ENCODE data around the gene SYNPO2.
"Not testable (repeated sequence)": the region's sequence is repeated elsewhere in the genome, so short reads cannot be mapped to it uniquely, and the experiment has no call there.

Gene SYNPO2

DNA sequence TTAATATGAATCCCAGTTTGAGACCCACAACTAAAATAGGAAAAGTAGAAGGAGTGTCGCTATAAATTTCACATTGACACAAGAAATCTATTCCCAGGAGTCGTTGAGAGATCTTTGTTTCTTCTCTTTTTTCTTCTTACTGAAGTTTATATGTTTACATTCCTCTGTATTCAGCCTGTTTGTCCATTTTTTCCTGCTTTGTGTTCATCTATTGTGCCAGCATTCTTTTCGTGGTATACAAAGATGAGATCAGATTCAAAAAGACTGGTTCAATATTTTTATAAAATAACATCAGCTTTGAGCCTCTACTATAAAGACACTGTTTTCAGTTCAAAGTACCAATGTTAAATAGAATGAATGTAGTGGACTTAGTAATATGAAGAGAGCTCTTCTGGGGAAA is 151.6 kb downstream of the SYNPO2 start:
- no peak overlapping the region for H3K4me3 ChIP-seq (ENCODE audit: low read length)
- DNase-seq (ENCODE audit: low read depth, low spot score) = no peak

DNA sequence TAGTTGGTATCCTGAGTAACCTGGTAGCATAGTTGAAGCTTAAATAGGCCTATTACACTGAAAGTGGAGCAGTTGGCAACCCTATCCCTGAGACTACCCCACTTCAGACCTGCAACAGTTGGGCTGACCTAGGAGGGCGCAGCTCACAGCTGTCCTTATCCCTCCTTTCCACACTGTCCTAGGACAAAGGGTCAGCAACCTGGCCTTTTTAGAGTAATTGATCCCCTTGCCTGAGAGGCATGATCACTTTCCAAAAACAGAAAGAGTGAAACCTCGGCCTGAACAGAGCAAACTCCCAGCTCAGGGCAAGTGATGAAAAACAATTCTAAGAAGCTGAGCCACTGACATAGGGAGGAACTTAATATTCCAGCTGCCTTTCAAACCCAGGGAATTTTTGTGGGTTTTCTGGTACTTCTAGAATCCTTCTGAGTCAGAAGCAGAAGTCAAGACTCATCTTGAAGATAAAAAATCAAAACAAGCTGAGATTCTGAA is 152.1 kb downstream of the SYNPO2 start:
- H3K4me3 ChIP-seq (ENCODE audit: low read length) = no peak overlapping the region
- DNase-seq (ENCODE audit: low read depth, low spot score) = no peak

DNA sequence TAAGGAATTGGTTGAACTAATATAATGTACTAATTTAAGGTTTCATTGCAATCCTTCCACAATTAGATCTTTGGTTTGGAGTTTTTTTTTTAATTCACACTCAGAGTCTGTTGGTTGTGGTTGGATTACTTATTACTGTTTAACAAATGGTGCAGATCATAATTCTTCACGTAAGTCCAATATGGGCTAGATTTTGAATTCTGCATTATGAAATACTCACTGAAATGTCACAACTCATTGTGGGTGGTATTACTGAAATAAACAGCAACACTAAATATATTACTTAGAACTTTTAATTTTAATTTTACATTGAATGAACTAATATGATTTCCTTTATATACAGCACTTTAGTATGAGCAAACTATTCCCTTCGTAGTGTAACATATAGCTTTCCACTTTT is 152.7 kb downstream of the SYNPO2 start:
- H3K4me3 ChIP-seq (ENCODE audit: low read length) = no peak overlapping the region
- DNase-seq (ENCODE audit: low read depth, low spot score) = no peak

DNA sequence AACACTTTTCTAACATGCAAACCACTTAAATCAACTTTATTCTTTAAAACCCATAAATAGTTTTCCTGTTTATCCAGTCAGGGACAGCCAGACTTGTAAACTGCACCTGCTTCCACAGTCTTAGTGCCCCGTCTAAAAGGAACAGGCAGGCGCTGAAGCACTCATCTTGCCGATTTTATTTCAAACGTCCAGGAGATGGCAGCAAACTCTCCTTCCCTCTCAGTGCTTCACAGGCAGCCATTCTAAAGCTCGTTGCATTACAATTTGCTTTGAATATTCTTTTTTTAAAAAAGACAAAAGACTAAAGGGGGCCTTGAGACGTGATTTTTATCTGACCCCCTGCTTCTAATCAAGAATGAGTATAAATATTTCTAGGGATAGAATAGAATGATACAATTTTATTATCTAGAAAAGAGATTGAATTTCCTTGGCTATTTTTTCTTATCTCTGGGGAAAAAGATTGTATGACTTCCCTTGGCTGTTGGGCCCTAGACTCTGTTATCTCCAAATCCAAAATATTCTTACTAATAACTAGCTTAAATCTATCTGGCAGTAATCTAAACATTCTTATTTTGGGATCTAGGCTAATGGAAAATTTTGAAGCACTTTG is 153.4 kb downstream of the SYNPO2 start:
- no peak overlapping the region for H3K4me3 ChIP-seq (ENCODE audit: low read length)
- DNase-seq (ENCODE audit: low read depth, low spot score) = peak; percentile 51

DNA sequence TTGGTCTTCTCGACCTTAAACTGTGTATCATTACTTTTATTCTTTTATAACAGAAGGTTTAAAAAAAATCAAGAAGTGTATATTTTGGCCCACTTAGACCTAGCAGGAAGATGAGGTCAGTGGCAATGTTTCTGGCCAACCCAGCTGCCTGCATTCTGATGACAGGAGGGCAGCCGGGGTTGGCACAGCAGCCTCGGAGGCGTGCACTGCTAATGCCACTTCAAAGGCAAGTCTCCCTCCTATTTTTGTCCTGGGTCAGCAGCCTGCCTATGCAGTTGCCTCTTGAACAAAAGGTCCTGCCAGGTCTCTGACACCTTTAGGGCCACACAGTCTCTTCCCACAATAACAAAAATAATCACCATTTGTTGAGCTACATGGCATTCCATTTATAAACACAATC is 157.6 kb downstream of the SYNPO2 start:
- no peak for DNase-seq (ENCODE audit: low read depth, low spot score)
- H3K4me3 ChIP-seq (ENCODE audit: low read length) = no peak overlapping the region

DNA sequence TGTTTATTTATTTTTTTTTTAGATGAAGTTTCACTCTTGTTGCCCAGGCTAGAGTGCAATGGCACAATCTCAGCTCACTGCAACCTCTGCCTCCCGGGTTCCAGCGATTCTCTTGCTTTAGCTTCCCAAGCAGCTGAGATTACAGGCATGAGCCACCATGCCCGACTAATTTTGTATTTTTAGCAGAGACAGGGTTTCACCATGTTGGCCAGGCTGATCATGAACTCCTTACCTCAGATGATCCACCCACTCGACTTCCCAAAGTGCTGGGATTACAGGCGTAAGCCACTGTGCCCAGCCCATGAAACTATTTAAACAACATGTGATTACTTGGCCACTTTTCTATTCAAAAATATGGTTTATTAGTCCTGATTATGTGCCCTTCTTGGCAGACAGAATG is 158.4 kb downstream of the SYNPO2 start:
- not testable (repeated sequence) for H3K4me3 ChIP-seq (ENCODE audit: low read length); DNase-seq (ENCODE audit: low read depth, low spot score)

DNA sequence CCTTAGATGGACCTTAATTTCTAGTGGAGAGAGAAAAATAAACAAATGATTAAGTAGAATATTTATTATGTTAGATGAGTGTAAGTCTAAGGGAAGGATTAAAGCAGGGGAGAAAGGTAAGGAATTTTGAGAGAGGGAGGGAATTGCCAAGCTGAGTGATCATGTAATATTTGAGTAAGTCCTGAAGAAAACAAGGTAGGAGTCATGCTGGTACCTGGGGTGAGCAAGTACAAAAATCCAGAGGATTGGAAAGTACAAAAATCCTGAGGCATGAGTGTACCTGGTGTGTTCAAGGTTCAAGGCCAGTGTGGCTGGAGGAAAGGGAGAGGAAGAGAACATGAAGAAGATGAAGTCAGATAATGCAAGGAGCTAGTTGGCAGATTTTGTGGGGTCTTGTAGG is 159.8 kb downstream of the SYNPO2 start:
- DNase-seq (ENCODE audit: low read depth, low spot score) = no peak
- H3K4me3 ChIP-seq (ENCODE audit: low read length) = no peak overlapping the region

DNA sequence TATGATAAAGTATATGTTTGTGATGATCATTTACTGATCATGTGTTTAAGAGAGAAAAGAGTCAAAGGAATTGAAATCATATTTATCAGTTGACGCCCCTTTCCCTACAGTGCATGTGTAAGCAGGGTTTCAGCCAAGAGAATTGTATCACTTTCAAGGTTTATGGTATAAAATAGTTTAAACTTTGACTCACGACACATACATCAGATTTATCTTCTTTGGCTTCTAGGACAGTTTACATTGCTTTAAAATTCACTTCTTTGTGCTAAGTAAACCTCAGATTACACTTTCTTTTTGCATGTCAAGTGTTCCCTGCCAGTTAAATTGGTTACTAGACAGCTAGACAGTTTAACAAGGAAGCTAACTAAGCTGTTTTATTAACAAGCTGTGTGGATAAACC is 160.7 kb downstream of the SYNPO2 start:
- no peak for DNase-seq (ENCODE audit: low read depth, low spot score)
- H3K4me3 ChIP-seq (ENCODE audit: low read length) = no peak overlapping the region

DNA sequence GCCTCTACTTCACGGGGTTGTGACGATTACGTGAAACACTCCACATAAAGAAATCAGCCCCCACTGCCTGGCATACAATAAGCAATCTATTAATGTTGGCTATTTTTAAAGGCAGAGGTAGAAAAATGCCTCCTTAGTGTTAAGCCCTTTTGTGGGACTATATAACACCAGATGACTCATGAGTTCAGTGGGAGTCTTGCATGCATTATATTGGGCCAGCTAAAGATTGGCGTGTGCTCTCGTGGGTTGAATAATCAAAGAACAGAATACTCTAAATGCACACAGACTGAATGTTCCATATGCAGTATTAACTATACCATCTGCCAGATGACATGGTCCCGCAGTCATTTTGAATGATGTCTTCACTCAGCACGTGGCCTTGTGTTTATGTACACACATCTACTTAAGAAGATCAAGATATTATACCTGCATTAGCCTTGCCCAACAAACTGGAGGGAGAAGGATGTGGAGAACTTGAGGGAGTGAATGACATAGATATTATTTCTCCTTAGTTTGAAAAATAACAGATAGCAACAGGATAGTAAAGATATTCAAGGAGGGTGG is 162.0 kb downstream of the SYNPO2 start:
- H3K4me3 ChIP-seq (ENCODE audit: low read length) = no peak overlapping the region
- no peak for DNase-seq (ENCODE audit: low read depth, low spot score)

DNA sequence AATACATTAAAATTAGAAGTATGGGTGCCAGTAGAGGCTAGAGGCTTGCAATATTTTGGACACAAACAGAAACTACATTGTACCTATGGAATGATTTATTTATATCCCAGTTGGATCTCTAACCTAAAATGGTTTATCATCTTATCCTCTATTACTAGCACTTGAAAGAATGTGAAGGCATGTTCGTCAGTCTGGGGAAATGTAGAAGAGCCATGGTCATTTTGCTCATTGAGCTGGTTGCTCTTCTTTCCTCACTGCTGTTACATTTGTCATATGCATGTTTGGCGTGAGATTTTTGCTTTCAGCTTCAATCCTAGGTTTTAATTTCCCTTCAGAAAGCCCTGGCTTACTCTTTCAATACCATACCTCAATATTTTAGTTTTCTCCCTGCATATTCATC is 164.6 kb downstream of the SYNPO2 start:
- no peak overlapping the region for H3K4me3 ChIP-seq (ENCODE audit: low read length)
- DNase-seq (ENCODE audit: low read depth, low spot score) = no peak

DNA sequence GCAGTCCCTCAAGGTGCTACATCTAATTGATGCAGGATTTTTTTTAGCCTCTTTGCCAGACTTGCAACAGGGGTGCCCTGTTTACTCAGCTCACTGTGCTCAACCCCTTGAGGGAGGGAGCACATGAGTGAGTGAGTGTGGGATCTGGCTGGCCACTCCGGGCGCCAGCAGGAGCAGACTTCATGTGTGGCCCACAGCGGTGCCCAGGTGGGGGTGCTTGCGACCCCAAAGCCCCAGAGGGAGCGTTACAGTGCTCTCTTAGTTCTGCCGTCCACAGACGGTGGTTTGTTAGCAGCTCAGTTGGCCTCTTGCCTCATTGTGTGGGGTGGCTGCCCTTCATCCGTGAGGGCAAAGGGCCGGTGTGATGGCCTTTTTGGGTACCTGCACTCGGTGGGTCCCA is 165.3 kb downstream of the SYNPO2 start:
- no peak for DNase-seq (ENCODE audit: low read depth, low spot score)
- H3K4me3 ChIP-seq (ENCODE audit: low read length) = no peak overlapping the region

DNA sequence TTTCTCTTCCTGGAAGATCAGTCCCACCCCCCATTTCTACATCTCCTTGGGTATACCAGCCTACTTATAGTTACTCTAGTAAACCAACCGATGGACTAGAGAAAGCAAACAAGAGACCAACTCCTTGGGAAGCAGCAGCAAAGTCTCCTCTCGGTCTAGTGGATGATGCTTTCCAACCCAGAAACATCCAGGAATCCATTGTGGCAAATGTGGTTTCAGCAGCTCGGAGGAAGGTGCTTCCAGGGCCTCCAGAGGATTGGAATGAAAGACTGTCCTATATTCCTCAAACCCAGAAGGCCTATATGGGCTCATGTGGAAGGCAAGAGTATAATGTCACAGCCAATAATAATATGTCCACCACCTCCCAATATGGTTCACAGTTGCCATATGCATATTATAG is 168.8 kb downstream of the SYNPO2 start:
- H3K4me3 ChIP-seq (ENCODE audit: low read length) = no peak overlapping the region
- DNase-seq (ENCODE audit: low read depth, low spot score) = no peak

DNA sequence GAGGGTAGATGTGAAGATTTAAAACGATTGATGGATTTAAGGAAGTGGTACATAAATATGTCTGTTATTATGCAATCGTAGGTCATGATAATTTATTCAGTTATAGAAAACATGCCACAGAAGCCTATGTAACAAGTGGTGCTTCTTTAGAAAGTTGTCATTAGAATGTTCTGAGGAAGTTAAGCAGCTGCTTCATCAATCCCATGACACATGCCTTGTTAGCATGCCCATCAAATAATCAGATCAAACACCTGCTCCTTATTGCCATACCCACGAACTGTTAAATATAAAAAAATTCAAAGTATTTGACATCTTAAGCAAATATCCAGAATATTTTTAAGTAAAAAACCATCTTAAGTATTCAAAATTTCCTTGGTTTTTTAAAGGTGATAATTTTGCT is 170.6 kb downstream of the SYNPO2 start:
- H3K4me3 ChIP-seq (ENCODE audit: low read length) = no peak overlapping the region
- no peak for DNase-seq (ENCODE audit: low read depth, low spot score)

DNA sequence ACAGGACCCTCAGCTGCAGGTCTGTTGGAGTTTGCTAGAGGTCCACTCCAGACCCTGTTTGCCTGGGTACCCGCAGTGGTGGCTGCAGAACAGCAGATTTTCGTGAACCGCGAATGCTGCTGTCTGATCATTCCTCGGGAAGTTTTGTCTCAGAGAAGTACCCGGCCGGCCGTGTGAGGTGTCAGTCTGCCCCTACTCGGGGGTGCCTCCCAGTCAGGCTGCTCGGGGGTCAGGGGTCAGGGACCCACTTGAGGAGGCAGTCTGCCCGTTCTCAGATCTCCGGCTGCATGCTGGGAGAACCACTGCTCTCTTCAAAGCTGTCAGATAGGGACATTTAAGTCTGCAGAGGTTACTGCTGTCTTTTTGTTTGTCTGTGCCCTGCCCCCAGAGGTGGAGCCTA is 178.5 kb downstream of the SYNPO2 start:
- not testable (repeated sequence) for H3K4me3 ChIP-seq (ENCODE audit: low read length)

DNA sequence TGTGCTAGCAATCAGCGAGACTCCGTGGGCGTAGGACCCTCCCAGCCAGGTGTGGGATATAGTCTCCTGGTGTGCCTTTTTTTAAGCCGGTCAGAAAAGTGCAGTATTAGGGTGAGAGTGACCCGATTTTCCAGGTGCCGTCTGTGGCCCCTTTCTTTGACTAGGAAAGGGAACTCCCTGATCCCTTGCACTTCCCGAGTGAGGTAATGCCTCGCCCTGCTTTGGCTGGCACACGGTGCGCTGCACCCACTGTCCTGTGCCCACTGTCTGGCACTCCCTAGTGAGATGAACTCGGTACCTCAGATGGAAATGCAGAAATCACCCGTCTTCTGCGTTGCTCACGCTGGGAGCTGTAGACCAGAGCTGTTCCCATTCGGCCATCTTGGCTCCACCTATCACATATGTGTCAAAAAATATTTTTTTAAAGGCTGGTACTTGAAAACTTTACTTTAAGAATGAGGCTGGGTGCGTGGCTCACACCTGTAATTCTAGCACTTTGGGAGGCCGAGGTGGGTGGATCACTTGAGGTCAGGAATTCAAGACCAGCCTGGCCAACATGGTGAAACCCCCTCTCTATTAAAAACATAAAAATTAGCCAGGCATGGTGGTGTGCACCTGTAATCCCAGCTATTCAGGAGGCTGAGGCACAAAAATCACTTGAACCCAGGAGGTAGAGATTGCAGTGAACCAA is 179.2 kb downstream of the SYNPO2 start:
- DNase-seq (ENCODE audit: low read depth, low spot score); H3K4me3 ChIP-seq (ENCODE audit: low read length): not testable (repeated sequence)

More for the DNA sequence above, 178.5 kb downstream of the SYNPO2 start:
- DNase-seq (ENCODE audit: low read depth, low spot score) = not testable (repeated sequence)

DNA sequence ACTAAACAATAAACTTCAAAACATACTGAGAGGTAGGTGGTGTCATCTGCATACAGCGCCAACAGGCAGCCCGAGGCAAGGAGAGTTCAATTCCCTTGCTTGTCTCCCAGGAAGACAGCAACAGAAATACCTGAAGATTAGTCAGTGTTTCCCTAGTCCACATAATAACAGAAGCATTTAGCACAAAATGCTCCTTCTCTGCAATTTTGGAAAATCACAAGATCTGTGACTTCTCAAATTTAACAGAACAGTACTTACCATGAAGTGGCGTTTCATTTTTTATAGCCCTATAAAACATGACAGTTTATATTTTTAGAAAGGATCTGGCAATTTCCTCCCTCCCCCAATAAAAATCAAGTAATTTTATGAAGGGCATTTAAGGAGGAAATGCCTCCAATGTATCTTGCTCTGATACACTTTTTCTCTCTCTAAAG is 179.9 kb downstream of the SYNPO2 start:
- no peak overlapping the region for H3K4me3 ChIP-seq (ENCODE audit: low read length)
- no peak for DNase-seq (ENCODE audit: low read depth, low spot score)

DNA sequence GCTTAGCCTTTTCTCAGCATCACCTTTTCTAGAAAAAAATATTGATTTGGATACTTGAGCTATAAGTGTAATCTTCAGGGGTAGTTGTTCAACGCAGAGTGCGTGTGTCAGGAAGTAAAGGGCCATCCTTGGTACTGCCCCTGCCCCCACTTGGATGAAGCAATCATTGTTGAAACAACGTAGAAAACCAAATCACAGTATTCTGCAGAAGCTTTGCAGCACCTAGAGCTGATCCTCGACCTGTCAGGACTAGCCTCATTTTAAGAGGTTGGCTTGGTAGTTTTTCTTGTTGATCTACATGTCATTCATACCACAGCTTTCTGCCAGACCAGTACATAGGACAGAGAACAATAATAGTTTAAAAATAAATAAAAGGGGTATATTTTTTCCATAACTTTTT is 181.6 kb downstream of the SYNPO2 start:
- DNase-seq (ENCODE audit: low read depth, low spot score) = no peak
- H3K4me3 ChIP-seq (ENCODE audit: low read length) = no peak overlapping the region

DNA sequence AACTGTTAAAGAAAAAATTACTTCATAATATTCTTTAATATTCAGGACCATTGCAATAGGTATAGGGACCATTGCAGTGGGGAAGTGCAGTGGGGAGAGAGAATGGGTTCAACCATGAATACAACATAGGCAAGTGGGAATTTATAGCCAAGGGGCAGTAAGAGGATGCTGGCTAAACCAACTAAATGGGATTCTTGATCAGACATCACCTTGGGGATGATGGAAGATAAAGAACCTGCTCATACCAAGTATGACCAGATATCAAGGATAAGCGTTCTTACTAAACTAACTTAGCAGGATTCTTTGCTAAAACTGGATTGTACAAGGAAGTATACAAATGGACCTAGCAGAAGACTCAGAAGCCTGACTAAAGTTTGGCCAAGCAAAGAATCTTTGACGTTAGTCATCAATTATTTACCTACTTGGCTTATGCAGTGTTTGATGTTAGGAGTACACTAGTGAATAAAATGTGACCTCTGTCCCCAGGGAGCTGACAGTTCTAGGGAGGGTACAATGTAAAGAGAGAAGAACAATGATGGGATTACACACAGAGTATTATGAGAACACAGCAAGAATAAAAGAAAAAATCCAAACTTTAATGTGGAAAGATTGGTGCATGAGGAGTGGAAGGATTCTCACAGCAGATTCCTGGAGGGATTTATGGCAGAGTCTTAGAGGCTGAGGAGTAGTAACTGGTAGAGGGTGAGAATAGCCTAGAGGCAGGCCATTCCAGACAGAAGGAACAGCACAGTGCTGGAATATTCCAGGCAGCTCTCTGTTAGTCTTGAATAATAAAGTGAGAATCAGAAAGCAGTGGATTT is 192.3 kb downstream of the SYNPO2 start:
- no peak for DNase-seq (ENCODE audit: low read depth, low spot score)
- H3K4me3 ChIP-seq (ENCODE audit: low read length) = no peak overlapping the region

DNA sequence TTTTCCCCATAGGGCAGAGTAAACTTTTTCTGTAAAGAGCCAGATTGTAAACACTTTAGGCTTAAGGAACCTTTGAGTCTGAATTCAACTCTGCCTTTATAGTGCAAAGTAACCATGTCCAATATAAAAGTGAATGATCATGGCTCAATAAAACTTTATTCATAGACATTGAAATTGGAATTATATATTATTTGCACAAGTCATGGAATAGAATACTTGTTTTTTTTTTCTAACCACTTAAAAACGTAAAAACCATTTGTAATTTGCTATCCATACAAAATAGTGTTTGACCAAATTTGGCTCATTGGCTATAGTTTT is 192.8 kb downstream of the SYNPO2 start:
- H3K4me3 ChIP-seq (ENCODE audit: low read length) = no peak overlapping the region
- DNase-seq (ENCODE audit: low read depth, low spot score) = no peak

DNA sequence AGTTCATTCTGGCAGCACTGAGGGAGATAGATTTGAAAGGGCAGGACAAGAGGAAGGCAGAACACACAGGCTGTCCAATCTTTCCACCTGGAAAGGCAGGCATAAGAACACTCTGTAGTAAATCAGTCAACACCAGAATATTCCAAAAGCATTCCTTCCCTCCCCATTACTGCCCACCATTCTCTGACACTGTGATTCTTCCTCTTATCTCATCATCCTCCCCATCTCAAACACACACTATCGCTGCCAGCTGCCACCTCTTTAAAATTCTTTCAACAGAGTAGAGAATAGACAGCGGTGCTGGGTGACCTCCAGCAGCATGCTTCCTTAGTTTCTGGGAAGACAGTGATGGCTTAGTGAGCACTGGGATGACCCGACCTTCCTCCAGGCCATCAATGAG is 193.3 kb downstream of the SYNPO2 start:
- no peak for DNase-seq (ENCODE audit: low read depth, low spot score)
- H3K4me3 ChIP-seq (ENCODE audit: low read length) = no peak overlapping the region
